Motor neuron (in vitro differentiated cells): Measurements from ENCODE around the gene EPHA5. TPM values are rescaled to one million over a fixed set of nuclear protein-coding genes. Genes with fewer than 3 reads are reported as not detected.

Experiments
- ATAC-seq, 8 experiments: fragments of 200-7000 bp; cut with Tn5 transposase; replicated peaks in 6 of 8; 2 replicates each; pipeline ENCODE4 v1.8.0; 2021; ENCODE audit warnings: mild to moderate bottlenecking in 8 of 8, moderate library complexity in 8 of 8
- H3K27ac ChIP-seq, 2 donors: fragments of 250-450 bp; sonication (Bioruptor Pico); 2 replicates each; pipeline ENCODE4 v1.9.0; 2021; ENCODE audit warnings: antibody characterized with exemption in 2 of 2, mild to moderate bottlenecking in 2 of 2, moderate library complexity in 1 of 2
- H3K4me1 ChIP-seq, 2 donors: fragments of 250-450 bp; sonication (Bioruptor Pico); replicated peaks in 1 of 2; 2 replicates each; pipeline ENCODE4 v1.6.1; 2021; ENCODE audit warnings: antibody characterized with exemption in 2 of 2, mild to moderate bottlenecking in 2 of 2, moderate library complexity in 1 of 2
- H3K4me3 ChIP-seq, 5 donors: fragments of 250-450 bp; sonication (Bioruptor Pico); 2 replicates each; pipeline ENCODE4 v1.9.0; 2021; ENCODE audit warnings: antibody characterized with exemption in 5 of 5, mild to moderate bottlenecking in 5 of 5, moderate library complexity in 4 of 5
- WGBS, 10 experiments: fragments of 450-650 bp; shearing (Covaris generic); methylation state at CpG; one replicate each; pipeline ENCODE4 v1.0.0; 2022; 5-methylcytosine and 5-hydroxymethylcytosine counted together
- in situ Hi-C, 9 experiments: fragments of 400-800 bp; cut with MboI; loops; one replicate each; pipeline ENCODE4 v1.15.0; 2021; ENCODE audit warnings: low sequenced_read_pairs in 9 of 9, low pct_unique_long_range_greater_than_20kb in 2 of 9; ENCODE audit not compliant: unreplicated experiment in 9 of 9
- total RNA-seq, 8 experiments: library from RNA; unstranded; fragments of 300-600 nt; gene quantifications; 2 replicates each; pipeline versions ENCODE4 v1.2.3 to v1.2.4, GENCODE V29; 2022

Gene EPHA5
- total RNA-seq, 8 experiments from 2014 or later: 0.09 to 65.4 (median 6.6) TPM

DNA sequence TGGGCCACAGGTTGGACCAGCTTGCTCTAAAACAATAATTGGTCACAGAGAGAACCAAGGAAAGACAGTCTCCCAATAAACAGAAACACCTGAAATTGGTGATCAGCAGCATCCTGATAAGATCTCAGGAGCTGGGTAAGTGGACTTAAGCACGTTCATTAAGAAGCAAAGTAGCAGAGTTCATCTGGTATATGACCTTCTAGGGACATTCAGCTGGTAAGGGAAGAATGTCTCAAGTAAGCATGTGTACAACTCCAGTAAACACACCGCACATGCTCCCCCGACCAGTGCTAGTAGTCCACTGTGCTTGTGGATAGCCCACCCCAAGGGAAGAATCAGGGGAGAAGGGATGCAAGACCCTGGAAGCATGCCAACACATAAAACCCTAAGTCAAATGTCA is 216.9 kb downstream of the EPHA5 start:
- H3K27ac ChIP-seq: no peak overlapping the region
- no peak for ATAC-seq
- WGBS, 10 experiments: 0 to 100% (median 48%) methylated on average over 1 to 3 of the region's 3 CpGs; no CpG with 5 or more reads in 2 of the 10 experiments
- H3K4me3 ChIP-seq: no peak overlapping the region
- H3K4me1 ChIP-seq: peaks cover 0 to 3% of the 10 kb centered on the region in 2 donors
- in situ Hi-C loops: no loop called here

DNA sequence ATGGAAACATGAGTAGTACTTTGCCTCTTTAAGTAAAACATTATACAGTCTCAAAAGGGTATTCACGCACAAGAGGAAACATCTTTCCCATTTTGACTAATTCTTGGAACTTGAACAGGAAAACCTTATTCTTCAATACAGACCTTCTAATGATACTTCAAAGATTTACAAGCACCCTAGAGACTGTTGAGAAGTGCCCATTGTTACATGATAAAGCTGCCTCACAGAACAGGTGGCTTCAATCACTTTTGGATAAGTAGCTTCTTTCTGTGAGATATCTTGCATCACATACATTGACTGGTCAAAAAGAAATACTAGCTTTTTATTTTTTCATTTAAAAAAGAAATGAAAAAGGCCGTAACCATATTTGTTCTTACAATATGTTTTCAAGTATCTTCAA is 219.4 kb downstream of the EPHA5 start:
- Histone ChIP-seq H3K4me3 (no peak overlapping the region), H3K27ac (no peak overlapping the region), H3K4me1 (no peaks in the 10 kb centered on the region)
- WGBS, 10 experiments: 27 to 75% (median 63%) methylated on average over 1 to 2 of the region's 2 CpGs; no CpG with 5 or more reads in 1 of the 10 experiments
- no peak for ATAC-seq
- in situ Hi-C loops: no loop called here

DNA sequence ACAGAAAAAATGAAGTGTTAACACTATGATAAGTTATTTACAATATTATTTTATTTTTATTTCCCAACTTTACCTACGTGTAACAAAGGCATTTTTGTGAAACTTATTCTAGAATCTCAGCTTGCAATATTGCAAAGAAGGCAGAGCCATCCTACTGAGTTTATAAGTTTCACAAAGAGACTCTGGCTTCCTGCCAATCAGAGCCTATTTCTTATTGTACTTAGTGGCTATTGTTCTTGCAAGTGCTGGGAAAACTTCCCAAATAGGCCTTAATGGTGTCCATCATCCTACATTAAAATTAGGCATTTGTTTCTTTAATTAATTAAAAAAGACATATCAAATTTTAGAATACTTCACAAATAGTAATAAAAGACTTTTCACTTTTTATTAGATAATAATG is 233.2 kb downstream of the EPHA5 start:
- Histone ChIP-seq H3K27ac (no peak overlapping the region), H3K4me3 (no peak overlapping the region), H3K4me1 (no peaks in the 10 kb centered on the region)
- 0 to 73% (median 39%) methylated on average over 1 of the region's 1 CpG for WGBS, 10 experiments
- ATAC-seq: no peak
- in situ Hi-C loops: no loop called here

DNA sequence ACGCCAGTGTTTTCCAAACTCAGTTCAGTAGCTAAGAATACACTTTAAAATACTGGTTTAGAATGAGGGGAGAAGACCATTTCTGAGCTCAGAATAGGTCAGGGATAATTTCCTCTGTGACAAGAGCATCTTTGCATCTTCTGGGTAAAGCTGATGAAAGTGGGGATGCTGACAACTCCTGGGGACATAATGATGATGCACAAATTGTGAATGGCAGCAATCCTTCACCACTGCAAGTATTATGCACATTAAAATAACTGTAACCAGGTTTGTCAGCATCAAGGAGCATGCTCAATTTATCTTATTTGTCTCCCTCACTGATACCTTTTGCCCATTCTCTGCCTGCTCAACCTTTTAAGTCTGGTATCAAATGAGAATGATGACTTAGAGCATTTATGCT is 248.2 kb downstream of the EPHA5 start:
- no peak overlapping the region for H3K4me3 ChIP-seq
- H3K27ac ChIP-seq: no peak overlapping the region
- ATAC-seq: no peak
- 0 to 100% (median 0%) methylated on average over 1 of the region's 1 CpG; no CpG with 5 or more reads in 1 of the 10 experiments for WGBS, 10 experiments
- no peaks in the 10 kb centered on the region for H3K4me1 ChIP-seq
- in situ Hi-C loops: no loop called here

DNA sequence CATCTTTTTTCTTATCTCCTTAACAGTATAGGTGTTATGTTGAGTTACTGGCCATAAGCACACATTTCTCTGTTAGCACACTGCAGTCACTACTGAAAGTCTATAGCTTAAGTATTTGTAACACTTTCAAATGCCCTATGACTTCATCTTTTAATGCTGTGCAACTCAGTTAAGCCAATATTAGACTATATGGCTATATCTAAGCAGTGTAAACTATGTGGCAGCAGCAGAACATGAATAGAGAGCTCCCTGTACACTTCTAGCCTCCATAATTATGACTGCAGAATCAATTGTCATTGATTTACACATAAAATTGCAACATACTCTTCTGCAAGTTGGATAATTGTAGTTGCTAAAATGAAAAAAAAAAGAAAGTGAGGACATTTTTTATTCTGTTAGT is 250.3 kb downstream of the EPHA5 start:
- peak in 5 of 8 experiments; percentile 19 to 71 (median 62) for ATAC-seq
- Histone ChIP-seq H3K27ac (no peak overlapping the region), H3K4me3 (no peak overlapping the region), H3K4me1 (no peaks in the 10 kb centered on the region)
- in situ Hi-C loops: no loop called here

DNA sequence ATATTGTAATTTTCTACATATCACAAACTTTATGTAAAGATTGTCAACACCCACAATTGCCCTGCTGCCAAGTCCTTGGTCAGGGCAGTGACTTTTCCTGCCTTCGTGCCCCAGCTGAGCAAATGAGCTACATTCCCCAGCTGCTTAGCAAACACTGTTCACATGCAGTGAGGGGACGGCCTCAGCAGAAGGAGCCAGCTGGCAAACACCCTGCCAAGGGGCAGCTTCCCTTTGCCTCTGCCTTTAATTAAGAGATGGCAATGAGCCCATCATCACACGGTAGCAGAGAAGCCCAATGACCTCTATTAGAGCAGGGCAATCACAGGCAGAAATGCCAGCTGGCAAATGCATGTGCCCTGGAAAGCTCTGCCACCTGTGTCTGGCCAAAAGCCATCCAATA is 253.4 kb downstream of the EPHA5 start:
- ATAC-seq: peak in 4 of 8 experiments; percentile 53 to 98 (median 69)
- WGBS, 10 experiments: 20 to 70% (median 67%) methylated on average over 1 to 3 of the region's 3 CpGs; no CpG with 5 or more reads in 3 of the 10 experiments
- in situ Hi-C loops: no loop called here
- H3K4me3 ChIP-seq: no peak overlapping the region
- no peaks in the 10 kb centered on the region for H3K4me1 ChIP-seq
- H3K27ac ChIP-seq: no peak overlapping the region

DNA sequence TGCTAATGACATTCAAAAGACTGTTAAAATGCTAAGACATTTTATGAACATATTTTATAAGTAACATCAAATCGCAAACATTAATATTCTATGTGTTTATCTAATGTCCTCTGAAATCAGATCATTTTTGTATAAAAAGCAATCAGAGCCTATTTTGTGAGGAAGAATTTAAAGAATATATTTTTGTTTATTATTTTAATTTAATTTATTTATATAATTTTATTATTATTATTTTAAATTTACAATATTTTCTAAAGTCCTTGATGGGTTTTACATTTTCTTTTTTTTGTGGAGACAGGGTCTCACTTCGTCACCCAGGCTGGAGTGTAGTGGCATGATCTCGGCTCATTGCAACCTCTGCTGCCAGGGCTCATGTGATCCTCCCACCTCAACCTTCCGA is 262.8 kb downstream of the EPHA5 start:
- no peak overlapping the region for H3K4me3 ChIP-seq
- ATAC-seq: no peak
- no peak overlapping the region for H3K27ac ChIP-seq
- in situ Hi-C loops: no loop called here
- H3K4me1 ChIP-seq: no peaks in the 10 kb centered on the region
- WGBS, 10 experiments: 29 to 100% (median 92%) methylated on average over 1 to 4 of the region's 4 CpGs; no CpG with 5 or more reads in 1 of the 10 experiments

DNA sequence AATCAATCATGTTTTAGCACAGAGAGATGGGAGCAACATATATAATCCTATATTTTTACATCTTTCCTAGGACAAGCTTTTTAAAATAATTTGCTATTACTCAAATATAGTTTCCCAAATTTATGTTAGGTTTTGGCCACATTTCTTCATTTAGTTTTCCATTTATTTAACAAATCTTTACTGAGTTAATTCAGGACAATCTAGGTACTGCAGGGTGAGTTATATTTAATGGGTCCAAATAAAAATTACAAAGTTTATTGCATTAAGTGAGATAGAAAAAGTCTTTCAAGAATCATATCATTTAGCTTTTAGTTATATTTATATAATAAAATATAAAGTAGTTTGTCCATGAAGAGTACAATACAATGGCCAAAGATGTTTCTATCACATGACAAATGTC is 269.2 kb downstream of the EPHA5 start:
- in situ Hi-C loops: no loop called here
- ATAC-seq: no peak
- no peak overlapping the region for H3K27ac ChIP-seq

DNA sequence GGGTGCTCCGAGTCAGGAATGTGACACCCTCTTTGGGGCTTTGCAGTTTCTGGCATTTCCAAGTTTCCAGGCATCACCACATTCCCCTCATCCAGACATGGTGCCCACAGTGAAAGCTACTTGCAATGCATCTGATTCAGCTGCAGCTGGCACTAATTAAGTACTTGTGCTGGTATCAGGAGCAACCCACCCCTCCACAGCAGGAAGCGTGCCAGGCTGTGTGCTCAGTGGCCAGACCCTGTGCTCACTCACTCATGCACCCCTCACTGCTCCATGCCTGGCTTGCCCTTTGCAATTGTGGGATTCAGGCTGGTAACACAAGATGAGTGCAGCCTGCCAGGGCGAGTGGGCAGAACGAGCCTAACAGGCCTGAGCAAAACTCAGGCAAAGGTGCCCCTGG is 271.2 kb downstream of the EPHA5 start:
- H3K27ac ChIP-seq: no peak overlapping the region
- WGBS, 10 experiments: 17 to 82% (median 20%) methylated on average over 1 to 2 of the region's 4 CpGs; no CpG with 5 or more reads in 7 of the 10 experiments
- in situ Hi-C loops: no loop called here
- no peaks in the 10 kb centered on the region for H3K4me1 ChIP-seq
- H3K4me3 ChIP-seq: no peak overlapping the region
- no peak for ATAC-seq

More for the DNA sequence above, 269.2 kb downstream of the EPHA5 start:
- H3K4me1 ChIP-seq: no peaks in the 10 kb centered on the region
- no peak overlapping the region for H3K4me3 ChIP-seq

DNA sequence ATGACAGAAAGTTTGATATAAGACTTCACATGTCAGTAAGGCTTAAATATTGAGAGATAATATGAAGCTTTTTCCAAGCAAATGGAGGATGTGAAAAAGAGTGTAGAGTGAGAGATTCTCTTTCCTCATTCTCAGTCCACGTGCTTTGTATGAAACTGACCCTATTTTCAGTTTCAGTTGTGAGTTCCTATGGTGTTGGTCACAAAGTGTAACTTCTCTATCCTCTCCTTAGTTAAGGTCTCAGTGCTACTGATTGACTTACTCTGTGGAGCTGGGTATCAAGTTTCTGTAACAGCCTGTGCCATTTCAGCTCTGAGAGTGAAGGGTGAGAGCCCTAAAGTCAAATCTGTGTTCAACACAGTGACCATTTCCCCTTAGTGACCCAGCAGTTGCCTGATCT is 277.2 kb downstream of the EPHA5 start:
- Histone ChIP-seq H3K27ac (no peak overlapping the region), H3K4me1 (no peaks in the 10 kb centered on the region), H3K4me3 (no peak overlapping the region)
- no peak for ATAC-seq
- WGBS, 10 experiments: 0 to 100% (median 71%) methylated on average over 1 of the region's 1 CpG; no CpG with 5 or more reads in 5 of the 10 experiments
- in situ Hi-C loops: no loop called here

DNA sequence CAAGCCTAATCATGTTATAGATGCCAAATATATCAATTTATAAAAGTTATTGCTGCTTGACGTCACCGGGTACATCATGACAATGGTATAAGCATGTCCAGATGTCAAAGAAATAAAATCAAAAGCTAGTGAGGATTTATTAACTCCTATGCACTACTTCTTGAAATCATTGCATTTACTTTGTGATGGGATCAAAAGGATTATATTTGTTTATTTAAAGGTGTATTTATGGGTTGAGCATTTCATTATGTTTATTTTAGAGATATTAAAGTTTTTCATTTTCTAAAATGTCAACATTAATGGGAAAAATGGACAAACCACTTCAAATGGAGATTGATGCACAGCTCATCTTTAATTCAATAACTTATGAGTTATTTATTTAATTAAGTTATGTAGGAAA is 277.8 kb downstream of the EPHA5 start:
- H3K27ac ChIP-seq: no peak overlapping the region
- no peak for ATAC-seq
- 0 to 100% (median 50%) methylated on average over 1 to 2 of the region's 2 CpGs; no CpG with 5 or more reads in 1 of the 10 experiments for WGBS, 10 experiments
- H3K4me1 ChIP-seq: no peaks in the 10 kb centered on the region
- in situ Hi-C loops: no loop called here
- H3K4me3 ChIP-seq: no peak overlapping the region

DNA sequence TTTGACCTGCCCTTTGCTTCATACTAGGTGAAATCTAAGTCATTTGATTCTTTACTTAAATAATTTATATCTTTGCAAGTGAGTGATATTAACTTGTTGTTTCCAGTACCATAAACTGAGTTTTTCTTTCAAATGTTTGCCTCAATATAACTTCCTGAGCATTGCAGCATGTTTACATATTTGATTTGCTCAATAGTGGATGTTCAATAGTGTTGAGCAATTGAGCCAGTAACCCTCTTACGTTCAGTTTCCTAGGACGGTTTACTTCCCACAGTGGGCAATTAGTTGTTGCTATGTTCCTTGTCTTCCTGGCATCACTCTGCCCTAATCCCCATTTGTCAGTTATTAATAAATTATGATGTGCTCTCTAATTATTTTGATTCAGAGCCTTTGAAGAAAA is 278.5 kb downstream of the EPHA5 start:
- in situ Hi-C loops: no loop called here
- 0 to 90% (median 75%) methylated on average over 1 to 2 of the region's 2 CpGs; no CpG with 5 or more reads in 1 of the 10 experiments for WGBS, 10 experiments
- no peak for ATAC-seq

DNA sequence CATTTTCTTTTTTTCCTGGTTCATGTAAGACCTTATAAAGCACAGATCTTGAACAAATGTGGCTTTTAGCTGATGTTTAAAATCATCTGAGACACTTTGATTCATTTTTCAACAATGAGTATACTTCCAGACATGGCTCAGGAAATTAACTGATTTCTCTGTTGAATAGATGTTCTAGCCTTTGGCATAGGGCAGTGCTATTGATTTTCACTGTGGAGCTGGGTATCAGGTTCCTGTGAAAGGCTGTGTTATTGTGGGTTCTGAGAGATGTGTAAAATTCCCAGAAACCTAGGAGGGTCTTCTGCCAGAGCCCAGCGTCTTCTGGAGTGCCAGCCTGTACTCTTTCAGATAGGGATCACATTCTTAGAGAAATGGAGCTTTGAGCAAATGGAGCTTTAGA is 278.9 kb downstream of the EPHA5 start:
- in situ Hi-C loops: no loop called here
- ATAC-seq: no peak
- no peaks in the 10 kb centered on the region for H3K4me1 ChIP-seq
- H3K4me3 ChIP-seq: no peak overlapping the region
- 82% methylated on average over 1 of the region's 1 CpG; no CpG with 5 or more reads in 9 of the 10 experiments for WGBS, 10 experiments
- no peak overlapping the region for H3K27ac ChIP-seq

More for the DNA sequence above, 278.5 kb downstream of the EPHA5 start:
- H3K27ac ChIP-seq: no peak overlapping the region
- no peak overlapping the region for H3K4me3 ChIP-seq
- no peaks in the 10 kb centered on the region for H3K4me1 ChIP-seq

DNA sequence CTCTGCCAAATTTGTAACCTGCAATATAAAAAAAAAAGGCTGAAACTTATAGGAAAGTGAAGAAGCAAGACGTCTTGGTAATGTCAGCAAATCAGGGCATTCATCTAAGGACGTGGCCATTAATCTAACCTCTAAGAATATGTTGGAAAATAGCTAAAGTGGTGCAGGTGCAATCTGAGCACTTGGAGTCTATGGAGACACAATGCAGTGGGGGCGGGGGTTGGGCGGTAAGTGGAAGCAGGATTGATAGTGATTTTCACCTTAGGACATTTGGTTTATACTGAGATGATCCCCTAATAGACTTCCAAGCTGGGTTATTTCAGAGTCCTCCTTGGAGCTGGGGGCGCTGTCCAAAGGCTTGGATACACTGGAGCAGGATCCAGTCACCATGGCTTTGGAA is 283.4 kb downstream of the EPHA5 start:
- H3K4me1 ChIP-seq: no peaks in the 10 kb centered on the region
- 13 to 100% (median 70%) methylated on average over 1 to 5 of the region's 5 CpGs for WGBS, 10 experiments
- ATAC-seq: no peak
- in situ Hi-C loops: no loop called here
- no peak overlapping the region for H3K4me3 ChIP-seq
- no peak overlapping the region for H3K27ac ChIP-seq
